Psoas muscle (tissue), 8 donors: ENCODE measurements around the gene ZNF138. TPM values are rescaled to one million over a fixed set of nuclear protein-coding genes. Genes with fewer than 3 reads are reported as not detected.

Experiments
- ATAC-seq, 4 donors: fragments of 200-7000 bp; cut with Tn5 transposase; one replicate each; pipeline ENCODE4 v1.9.1; 2020; ENCODE audit warnings: moderate library complexity in 3 of 4, mild to moderate bottlenecking in 2 of 4
- DNase-seq, 2 donors: peaks; one replicate each; pipeline ENCODE4 v3.0.0-alpha.2; 2020
- H3K27ac ChIP-seq: fragments of 200-600 bp; one replicate; pipeline ENCODE4 v1.8.0; 2022
- H3K27me3 ChIP-seq, 3 donors: fragments of 200-600 bp in 1 of 3; one replicate each; pipeline versions ENCODE4 v1.6.1 to v1.8.0; 2013 to 2022; ENCODE audit warnings: low read length in 2 of 3, mild to moderate bottlenecking in 2 of 3, moderate library complexity in 1 of 3; ENCODE audit not compliant: insufficient read depth in 3 of 3
- H3K36me3 ChIP-seq, 2 donors: fragments of 200-600 bp in 1 of 2; one replicate each; pipeline versions ENCODE4 v1.6.1 to v1.8.0; 2013 to 2022; ENCODE audit warnings: low read depth in 1 of 2, mild to moderate bottlenecking in 1 of 2, moderate library complexity in 1 of 2; ENCODE audit not compliant: insufficient read depth in 1 of 2
- H3K4me1 ChIP-seq: fragments of 200-600 bp; one replicate; pipeline ENCODE4 v1.8.0; 2022
- H3K4me3 ChIP-seq: fragments of 200-600 bp; one replicate; pipeline ENCODE4 v1.8.0; 2022; ENCODE audit warnings: mild to moderate bottlenecking
- H3K9me3 ChIP-seq: fragments of 200-600 bp; one replicate; pipeline ENCODE4 v1.8.0; 2022
- WGBS, 3 donors: extraction: QIAGEN DNeasy Blood & Tissue Kit; methylation state at CpG; one replicate each; pipeline versions ENCODE4 v1.1.6 to v1.1.7; 2013; 5-methylcytosine and 5-hydroxymethylcytosine counted together
- intact Hi-C, 2 donors: fragments of 100-400 bp; cut with DNase I; formaldehyde crosslinking; loops; one replicate each; pipeline versions ENCODE4 v1.11.0 to v1.14.2; 2022
- polyA plus RNA-seq, 3 donors: library from polyadenylated mRNA; stranded (reverse); fragments of 200-250 nt; gene quantifications; one replicate each; pipeline ENCODE4 v1.2.3, GENCODE V29; 2013
- total RNA-seq, 4 donors: library from RNA; stranded (reverse); fragmentation: NEBNext Ultra II Directional in 2 of 4; extraction: Animal tissue kit (Norgen Biotek cat#: 25700) in 2 of 4; gene quantifications; one replicate each; pipeline versions ENCODE4 v1.2.1 to v1.2.4, GENCODE V29; 2021 to 2023
- TF ChIP-seq, protein P1 (sequence below): fragments of 200-600 bp; IDR thresholded peaks from one replicate; pipeline ENCODE4 v1.8.0; 2022; ENCODE audit warnings: antibody characterized with exemption
- donor health status: healthy with polysubstance abuse.
- donor health status: DM: no; HTN: no; CAD: no; lungs with moderate emphysema.
- donor health status: Bipolar disorder and iron deficiency.
- donor health status: healthy.
- donor health status: DM: yes; HTN: yes; CAD: no.
- donor health status: DM: no; HTN: no; CAD: no.
- donor health status: DM: no; HTN: no; CAD: no.
- donor health status: DM: yes; HTN: yes; CAD: no.

Gene ZNF138
- total and polyA plus RNA-seq, 7 donors = 2.6 to 11.7 (median 4.7) TPM

DNA sequence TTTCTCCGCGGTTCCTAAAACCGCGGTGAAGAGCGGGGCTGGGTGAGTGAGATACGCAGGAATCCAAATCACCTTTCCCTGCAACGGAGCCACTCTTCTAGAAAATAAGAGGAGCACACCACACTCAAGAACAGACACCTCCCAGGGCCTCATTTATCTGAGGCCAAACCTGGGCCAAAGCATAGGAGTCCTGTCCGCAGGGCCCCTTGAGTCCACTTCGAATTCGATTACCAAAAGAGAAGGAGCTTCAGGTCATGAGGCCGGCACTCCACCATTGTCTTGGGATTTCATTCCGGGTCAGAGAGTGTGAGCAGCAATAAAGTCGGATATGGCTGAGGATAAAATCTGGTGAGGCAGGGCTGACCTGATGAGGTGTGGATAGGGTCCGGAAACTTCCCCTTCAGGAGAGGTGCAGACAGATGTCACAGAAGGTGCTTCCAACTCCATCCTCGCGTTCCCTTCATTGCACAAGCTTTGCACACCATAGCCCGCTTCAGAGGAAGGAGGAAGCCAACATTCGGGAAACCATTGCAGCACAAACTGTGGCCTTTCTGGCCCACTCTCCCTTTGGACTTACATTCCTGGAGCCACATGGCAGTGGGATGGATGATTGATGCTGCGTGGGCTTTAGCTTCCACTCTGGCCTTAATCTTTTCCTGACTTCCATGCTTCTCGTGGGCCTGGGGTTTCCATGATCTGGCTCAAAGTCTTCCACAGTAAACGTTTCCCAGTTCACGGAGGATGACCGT lies 81.6 kb downstream of the ZNF138 start:
- H3K27ac ChIP-seq = no peak overlapping the region
- H3K4me1 ChIP-seq = no peaks in the 10 kb centered on the region
- TF ChIP-seq, protein P1, sequence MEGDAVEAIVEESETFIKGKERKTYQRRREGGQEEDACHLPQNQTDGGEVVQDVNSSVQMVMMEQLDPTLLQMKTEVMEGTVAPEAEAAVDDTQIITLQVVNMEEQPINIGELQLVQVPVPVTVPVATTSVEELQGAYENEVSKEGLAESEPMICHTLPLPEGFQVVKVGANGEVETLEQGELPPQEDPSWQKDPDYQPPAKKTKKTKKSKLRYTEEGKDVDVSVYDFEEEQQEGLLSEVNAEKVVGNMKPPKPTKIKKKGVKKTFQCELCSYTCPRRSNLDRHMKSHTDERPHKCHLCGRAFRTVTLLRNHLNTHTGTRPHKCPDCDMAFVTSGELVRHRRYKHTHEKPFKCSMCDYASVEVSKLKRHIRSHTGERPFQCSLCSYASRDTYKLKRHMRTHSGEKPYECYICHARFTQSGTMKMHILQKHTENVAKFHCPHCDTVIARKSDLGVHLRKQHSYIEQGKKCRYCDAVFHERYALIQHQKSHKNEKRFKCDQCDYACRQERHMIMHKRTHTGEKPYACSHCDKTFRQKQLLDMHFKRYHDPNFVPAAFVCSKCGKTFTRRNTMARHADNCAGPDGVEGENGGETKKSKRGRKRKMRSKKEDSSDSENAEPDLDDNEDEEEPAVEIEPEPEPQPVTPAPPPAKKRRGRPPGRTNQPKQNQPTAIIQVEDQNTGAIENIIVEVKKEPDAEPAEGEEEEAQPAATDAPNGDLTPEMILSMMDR = no peak
- 88 to 90% (median 89%) methylated on average over 23 of the region's 23 CpGs for WGBS, 3 donors
- H3K4me3 ChIP-seq = no peak overlapping the region
- intact Hi-C loops = no loop called here
- ATAC-seq = no peak
- no peaks in the 10 kb centered on the region for H3K36me3 ChIP-seq
- H3K9me3 ChIP-seq = no peaks in the 10 kb centered on the region
- H3K27me3 ChIP-seq = peaks cover 0 to 3% (median 1%) of the 10 kb centered on the region in 3 donors
- DNase-seq = no peak

- intact Hi-C loops = no loop called here
- no peak overlapping the region for H3K27ac ChIP-seq
- H3K4me3 ChIP-seq = peak overlapping the region; percentile 60
- TF ChIP-seq, protein P1 = no peak
- no peaks in the 10 kb centered on the region for H3K9me3 ChIP-seq
- H3K4me1 ChIP-seq = no peaks in the 10 kb centered on the region
- 13 to 18% (median 18%) methylated on average over 39 of the region's 39 CpGs for WGBS, 3 donors
- peak; percentile 68 to 70 for DNase-seq
- peaks cover 0 to 3% (median 1%) of the 10 kb centered on the region in 3 donors for H3K27me3 ChIP-seq
- H3K36me3 ChIP-seq = no peaks in the 10 kb centered on the region
- peak; percentile 74 to 82 (median 76) for ATAC-seq
These were observed 82.8 kb downstream of the ZNF138 start for GRCh38 chr7:64876792-64877713.

GRCh38 chr7:64877714-64878610 lies 83.7 kb downstream of the ZNF138 start:
- peaks cover 0 to 3% (median 1%) of the 10 kb centered on the region in 3 donors for H3K27me3 ChIP-seq
- TF ChIP-seq, protein P1 = no peak
- H3K4me3 ChIP-seq = peak overlapping the region; percentile 60
- 77 to 79% (median 78%) methylated on average over 34 of the region's 34 CpGs for WGBS, 3 donors
- no peaks in the 10 kb centered on the region for H3K4me1 ChIP-seq
- DNase-seq = no peak
- H3K27ac ChIP-seq = no peak overlapping the region
- H3K9me3 ChIP-seq = no peaks in the 10 kb centered on the region
- intact Hi-C loops = no loop called here
- no peaks in the 10 kb centered on the region for H3K36me3 ChIP-seq
- ATAC-seq = no peak

DNA sequence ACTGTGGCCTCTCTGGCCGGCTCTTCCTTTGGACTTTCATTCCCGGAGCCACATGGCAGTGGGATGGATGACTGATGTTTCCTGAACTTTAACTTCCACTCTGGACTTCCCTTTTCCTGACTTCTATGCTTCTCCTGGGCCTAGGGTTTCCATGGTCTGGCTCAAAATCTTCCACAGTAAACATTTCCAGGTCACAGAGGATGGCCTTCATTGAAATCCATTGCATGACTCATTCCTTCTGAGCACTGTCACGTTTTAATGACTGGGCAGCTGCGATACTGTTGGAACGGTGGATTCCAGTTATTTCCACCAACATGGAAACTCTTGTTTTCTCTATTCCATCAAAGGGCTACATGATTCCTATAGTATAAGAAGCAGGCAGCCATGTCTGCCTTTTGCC lies 84.5 kb downstream of the ZNF138 start:
- DNase-seq = no peak
- Histone ChIP-seq H3K27ac (no peak overlapping the region), H3K4me1 (no peaks in the 10 kb centered on the region), H3K9me3 (no peaks in the 10 kb centered on the region), H3K36me3 (no peaks in the 10 kb centered on the region), H3K4me3 (no peak overlapping the region), H3K27me3 (peaks cover 0 to 3% (median 1%) of the 10 kb centered on the region in 3 donors)
- TF ChIP-seq, protein P1 = no peak
- ATAC-seq = no peak
- intact Hi-C loops = no loop called here
- WGBS, 3 donors = 55 to 72% (median 67%) methylated on average over 5 of the region's 5 CpGs
